HepG2 (cell line): ENCODE measurements around the gene CACNA1C. TPM values are rescaled to one million over a fixed set of nuclear protein-coding genes. Genes with fewer than 3 reads are reported as not detected.

Experiments used
- ATAC-seq: fragments of 200-7000 bp; cut with Tn5 transposase; 3 replicates; pipeline ENCODE4 v1.9.1; 2020; ENCODE audit warnings: mild to moderate bottlenecking, moderate library complexity
- BruUV-seq: library from RNA; stranded (reverse); fragments of 400-500 nt; replicated peaks from 2 replicates; lab custom pipeline; 2021; lab: Mats Ljungman, UMichigan
- CTCF ChIA-PET: fragments of 300-600 bp; formaldehyde crosslinking; extraction: SDS; loops from one replicate; lab custom pipeline; 2021; ENCODE audit warnings: low total read pairs, inconsistent platforms, low intra/inter-chr PET ratio; lab: Yijun Ruan, JAX
- POLR2A ChIA-PET: fragments of 350-600 bp; sonication (Branson Sonifier 250); formaldehyde crosslinking; loops from one replicate; lab custom pipeline; 2020; ENCODE audit warnings: antibody characterized with exemption, inconsistent platforms; lab: Yijun Ruan, JAX
- DNase-seq: peaks from one replicate; pipeline ENCODE4 v3.0.0-alpha.2; 2015; ENCODE audit warnings: low spot score
- FAIRE-seq: peaks from 3 replicates; lab custom pipeline; 2011; peaks lifted over from hg19 to GRCh38; lab: Jason Lieb, UNC
- H2AFZ ChIP-seq: one replicate; pipeline ENCODE4 v1.6.1; 2011; ENCODE audit warnings: low read length, inconsistent platforms
- H3K27ac ChIP-seq: fragments of 300-600 bp; 3 replicates; pipeline ENCODE4 v1.8.0; 2011; ENCODE audit warnings: mixed run types, mild to moderate bottlenecking, mixed read lengths, low read length, inconsistent platforms; ENCODE audit not compliant: insufficient read depth; ENCODE audit errors: extremely low read length
- H3K27me3 ChIP-seq, 2 experiments: fragments of 200-600 bp in 1 of 2; 2 replicates in 1 of 2; 3 replicates in 1 of 2; pipeline versions ENCODE4 v1.6.0 to v1.8.0; 2011; ENCODE audit warnings: low read length in 2 of 2, mild to moderate bottlenecking in 2 of 2, moderate library complexity in 2 of 2, inconsistent platforms in 1 of 2; ENCODE audit not compliant: insufficient read depth in 2 of 2, control insufficient read depth in 1 of 2
- H3K36me3 ChIP-seq, 2 experiments: fragments of 200-600 bp in 1 of 2; replicated peaks in 1 of 2; 2 replicates in 1 of 2; 3 replicates in 1 of 2; pipeline versions ENCODE4 v1.5.1 to v1.8.0; 2011; ENCODE audit warnings: low read length in 2 of 2, inconsistent platforms in 1 of 2; ENCODE audit not compliant: insufficient read depth in 2 of 2, control insufficient read depth in 1 of 2
- H3K4me1 ChIP-seq: 2 replicates; pipeline ENCODE4 v1.5.1; 2012; ENCODE audit warnings: low read length, inconsistent platforms; ENCODE audit not compliant: insufficient read depth
- H3K4me2 ChIP-seq: 2 replicates; pipeline ENCODE4 v1.6.0; 2011; ENCODE audit warnings: low read depth, low read length, inconsistent platforms
- H3K4me3 ChIP-seq, 3 experiments: fragments of 200-600 bp in 1 of 3; sonication (generic), shearing (Covaris generic) in 1 of 3; replicated peaks in 1 of 3; 2 replicates each; pipeline ENCODE4 v1.5.1; 2011 to 2016; ENCODE audit warnings: low read length in 3 of 3, inconsistent platforms in 2 of 3, low read depth in 2 of 3, mild to moderate bottlenecking in 2 of 3, control low read depth in 1 of 3, mixed read lengths in 1 of 3; ENCODE audit not compliant: insufficient read depth in 1 of 3
- H3K79me2 ChIP-seq: one replicate; pipeline ENCODE4 v1.6.1; 2011; ENCODE audit warnings: low read length, inconsistent platforms; ENCODE audit not compliant: insufficient read depth
- H3K9ac ChIP-seq: 2 replicates; pipeline ENCODE4 v1.6.0; 2011; ENCODE audit warnings: mild to moderate bottlenecking, low read depth, low read length, inconsistent platforms; ENCODE audit not compliant: insufficient read depth
- H3K9me3 ChIP-seq: 2 replicates; pipeline ENCODE4 v1.5.1; 2012; ENCODE audit warnings: mild to moderate bottlenecking, low read length
- H4K20me1 ChIP-seq: 2 replicates; pipeline ENCODE4 v1.6.0; 2011; ENCODE audit warnings: inconsistent platforms, mild to moderate bottlenecking, low read length, moderate library complexity; ENCODE audit not compliant: insufficient read depth
- ARID5B ChIP-seq: IDR thresholded peaks from 2 replicates; pipeline ENCODE4 v1.4.0; 2020; ENCODE audit warnings: mild to moderate bottlenecking, missing genetic modification reagents
- ETV5 ChIP-seq: IDR thresholded peaks from 2 replicates; pipeline ENCODE4 v1.6.1; 2018; ENCODE audit warnings: missing biosample characterization, missing genetic modification reagents, inconsistent platforms, borderline replicate concordance
- FOSL2 ChIP-seq: sonication (generic); formaldehyde crosslinking; IDR thresholded peaks from 2 replicates; pipeline ENCODE4 v1.4.0; 2020; ENCODE audit warnings: missing genetic modification reagents
- WGBS: methylation state at CpG from one replicate; pipeline ENCODE4 v1.1.6; 2017; ENCODE audit warnings: low lambda C conversion rate; 5-methylcytosine and 5-hydroxymethylcytosine counted together
- in situ Hi-C: cut with HindIII; loops from 2 replicates; pipeline ENCODE4 v1.10.0; 2017; ENCODE audit warnings: low pct_unique_long_range_greater_than_20kb; ENCODE audit not compliant: extremely low pct_ligation_motif_present
- intact Hi-C: fragments of 100-400 bp; cut with micrococcal nuclease; formaldehyde crosslinking; loops from one replicate; pipeline ENCODE4 v1.10.0; 2022; ENCODE audit not compliant: unreplicated experiment
- polyA plus RNA-seq, 8 experiments: library from polyadenylated mRNA; depleted of rRNA in 3 of 8; stranded (reverse) in 7 of 8; unstranded in 1 of 8; fragments of >200 nt; fragmentation: Illumina TruSeq in 4 of 8; extraction: Trizol in 4 of 8; gene quantifications; 2 replicates each; pipeline versions ENCODE4 v1.2.1 to v1.2.3, GENCODE V29; 2011 to 2016; ENCODE audit warnings: low read depth in 4 of 8, missing spikeins in 1 of 8, mixed read lengths in 1 of 8; ENCODE audit not compliant: insufficient read depth in 1 of 8
- total RNA-seq, 5 experiments: library from RNA; depleted of rRNA; stranded (reverse); fragments of >200 nt; fragmentation: Illumina TruSeq; extraction: Trizol; gene quantifications; 2 replicates each; pipeline ENCODE4 v1.2.3, GENCODE V29; 2016; ENCODE audit warnings: low read depth in 1 of 5
- TF ChIP-seq, protein P1 (sequence below), 2 experiments: sonication (generic) in 1 of 2; formaldehyde crosslinking in 1 of 2; IDR thresholded peaks; 2 replicates each; pipeline versions ENCODE4 v1.5.1 to v1.6.1; 2011 to 2020; ENCODE audit warnings: borderline replicate concordance in 1 of 2, low read depth in 1 of 2, low read length in 1 of 2, mild to moderate bottlenecking in 1 of 2, missing genetic modification reagents in 1 of 2, moderate library complexity in 1 of 2

The CACNA1C gene
- total and polyA plus RNA-seq, 2 of the 13 experiments (the other 11 are each of a cell fraction or from before 2014, with no cell fraction given), result not detected

DNA sequence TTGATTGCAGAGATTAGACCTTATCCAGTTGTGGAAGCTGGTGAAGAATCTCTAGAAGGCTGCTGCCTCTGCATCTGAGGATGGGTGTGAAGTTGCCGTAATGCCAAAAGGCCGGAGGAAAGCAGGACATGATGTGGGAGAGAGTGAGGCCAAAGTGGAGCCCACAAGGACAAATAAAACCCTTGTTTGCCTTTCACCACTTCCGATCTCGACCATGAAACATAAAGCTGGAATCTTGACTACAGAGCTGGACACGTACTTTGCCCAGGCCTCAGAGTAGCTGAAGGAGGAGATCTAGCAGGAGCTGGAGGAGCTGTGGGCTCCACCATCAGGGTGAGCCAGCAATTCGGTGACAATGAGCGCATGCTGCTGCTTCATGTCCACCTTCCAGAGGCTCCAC, 5.0 kb upstream of the CACNA1C start:
- Histone ChIP-seq H3K9me3 (no peaks in the 10 kb centered on the region), H4K20me1 (no peaks in the 10 kb centered on the region), H3K79me2 (no peaks in the 10 kb centered on the region), H3K4me1 (peaks cover 33% of the 10 kb centered on the region), H3K27me3 (peaks cover 3 to 53% of the 10 kb centered on the region in 2 experiments; a peak in 4 of 5 replicates), H3K4me3 (0 out of 6 replicates have a peak overlapping the region, but pooled peaks of 1 of the 3 experiments have one; percentile 7), H3K36me3 (no peaks in the 10 kb centered on the region), H3K4me2 (peak overlapping the region; percentile 28; the same call in 1 of the 2 replicates), H3K27ac (no peak overlapping the region), H2AFZ (no peak overlapping the region), H3K9ac (no peak overlapping the region)
- POLR2A ChIA-PET, result no interaction called here
- ATAC-seq (peak; percentile 48; the same call in 2 of the 3 replicates), FAIRE-seq (no peak), DNase-seq (peak; percentile 24)
- intact Hi-C loops (no loop called here), in situ Hi-C loops (no loop called here)
- no TSS peak for BruUV-seq
- 6% methylated on average over 5 of the region's 7 CpGs for WGBS
- TF ChIP-seq FOSL2 (CRISPR knock-in tag) (0 out of 2 replicates have a peak, but pooled peaks have one; percentile 26), ARID5B (CRISPR knock-in tag) (peak; percentile 27; the same call in 1 of the 2 replicates), ETV5 (CRISPR knock-in tag) (peak; percentile 58; the same call in 1 of the 2 replicates)
- TF ChIP-seq, protein P1, sequence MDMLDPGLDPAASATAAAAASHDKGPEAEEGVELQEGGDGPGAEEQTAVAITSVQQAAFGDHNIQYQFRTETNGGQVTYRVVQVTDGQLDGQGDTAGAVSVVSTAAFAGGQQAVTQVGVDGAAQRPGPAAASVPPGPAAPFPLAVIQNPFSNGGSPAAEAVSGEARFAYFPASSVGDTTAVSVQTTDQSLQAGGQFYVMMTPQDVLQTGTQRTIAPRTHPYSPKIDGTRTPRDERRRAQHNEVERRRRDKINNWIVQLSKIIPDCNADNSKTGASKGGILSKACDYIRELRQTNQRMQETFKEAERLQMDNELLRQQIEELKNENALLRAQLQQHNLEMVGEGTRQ (IDR thresholded peaks at IDR 0.05; ENCODE audit: low read depth, low read length), result no peak
- TF ChIP-seq, protein P1 (CRISPR knock-in tag; IDR thresholded peaks at IDR 0.05; ENCODE audit: borderline replicate concordance), result no peak
- CTCF ChIA-PET, result no interaction called here
